Raji (cell line): ENCODE results near the gene FGGY.

Experiments
- POLR2A ChIP-seq: IDR thresholded peaks from 2 replicates; pipeline ENCODE4 v1.6.1; 2011; ENCODE audit warnings: low read depth, low read length, control low read depth; ENCODE audit not compliant: insufficient read depth

FGGY gene

GRCh38 chr1:59322814-59323213 is 25.9 kb downstream of the FGGY start:
- no peak for TF ChIP-seq POLR2A

DNA sequence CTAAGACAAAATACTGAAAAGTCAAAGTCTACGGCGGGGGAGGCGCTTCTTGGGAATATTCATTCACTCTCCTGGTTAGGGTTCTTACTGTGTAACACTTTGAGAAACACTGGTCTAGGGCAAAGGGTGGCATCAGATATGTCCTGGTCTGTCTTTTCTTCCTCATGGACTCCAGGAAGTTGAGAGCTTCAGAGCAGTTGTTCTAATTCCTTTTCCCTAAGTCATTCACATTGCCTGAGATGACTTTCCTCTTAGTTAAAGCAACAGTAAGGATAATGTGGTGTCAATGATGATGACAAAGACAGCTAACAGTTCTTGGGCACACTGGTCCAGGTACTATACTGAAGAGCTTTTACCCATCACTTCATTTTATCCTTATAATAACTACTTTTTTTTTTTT is 27.0 kb downstream of the FGGY start:
- TF ChIP-seq POLR2A: no peak

GRCh38 chr1:59328353-59328752 is 31.5 kb downstream of the FGGY start:
- TF ChIP-seq POLR2A: no peak

DNA sequence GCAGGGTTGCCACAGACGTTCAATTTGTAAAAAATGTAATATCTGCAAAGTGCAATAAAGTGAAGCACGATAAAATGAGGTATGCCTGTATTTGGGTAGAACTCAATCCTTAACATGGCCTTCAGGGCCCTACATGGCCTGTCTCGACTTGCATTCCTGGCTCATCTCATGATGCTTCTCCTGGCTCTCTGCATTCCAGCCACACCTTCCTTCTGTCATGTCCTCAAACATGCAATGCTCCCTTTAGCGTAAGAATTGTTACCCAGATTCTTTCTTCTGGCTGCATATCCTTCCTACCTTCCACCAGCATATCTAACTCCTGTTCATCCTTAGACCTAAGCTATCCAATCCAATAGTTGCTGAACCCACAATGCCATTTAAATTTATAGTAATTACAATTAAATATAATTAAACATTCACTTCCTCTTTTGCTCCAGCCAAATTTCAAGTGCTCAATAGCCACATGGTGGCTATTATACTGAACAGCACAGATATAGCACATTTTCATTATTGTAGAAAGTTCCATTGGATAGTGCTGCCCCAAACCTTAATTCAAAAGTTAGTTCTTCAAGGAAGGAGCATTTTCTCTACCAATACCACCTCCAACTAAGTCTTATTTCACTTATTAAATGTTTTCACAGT is 32.6 kb downstream of the FGGY start:
- no peak for TF ChIP-seq POLR2A

GRCh38 chr1:59331686-59332620 is 35.1 kb downstream of the FGGY start:
- TF ChIP-seq POLR2A: no peak

DNA sequence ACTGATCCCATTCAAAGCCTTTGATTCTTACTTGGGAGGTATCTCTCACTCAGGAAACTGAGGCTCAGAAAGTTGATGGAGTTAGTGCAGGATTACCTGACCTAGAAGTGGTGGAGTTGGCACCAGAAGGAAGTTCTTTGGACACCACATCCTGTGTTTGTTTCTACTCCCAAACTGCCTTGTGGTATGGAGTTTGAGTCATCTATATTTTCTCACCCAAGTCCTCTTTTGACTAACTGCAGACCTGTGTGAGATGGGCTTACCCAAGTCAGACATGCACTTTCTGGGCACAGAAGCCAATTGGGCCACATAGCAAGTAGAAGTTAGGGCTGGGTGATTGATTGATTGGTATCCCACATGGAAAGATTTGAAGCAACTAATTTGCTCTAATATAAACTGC is 36.1 kb downstream of the FGGY start:
- TF ChIP-seq POLR2A: no peak

- no peak for TF ChIP-seq POLR2A
Observed at GRCh38 chr1:59333626-59334277, 36.9 kb downstream of the FGGY start.

- TF ChIP-seq POLR2A: no peak
Observed at GRCh38 chr1:59340411-59341307, 43.8 kb downstream of the FGGY start.

- TF ChIP-seq POLR2A: no peak
Observed at GRCh38 chr1:59342801-59343575, 46.1 kb downstream of the FGGY start.

GRCh38 chr1:59343576-59343840 is 46.6 kb downstream of the FGGY start:
- no peak for TF ChIP-seq POLR2A

DNA sequence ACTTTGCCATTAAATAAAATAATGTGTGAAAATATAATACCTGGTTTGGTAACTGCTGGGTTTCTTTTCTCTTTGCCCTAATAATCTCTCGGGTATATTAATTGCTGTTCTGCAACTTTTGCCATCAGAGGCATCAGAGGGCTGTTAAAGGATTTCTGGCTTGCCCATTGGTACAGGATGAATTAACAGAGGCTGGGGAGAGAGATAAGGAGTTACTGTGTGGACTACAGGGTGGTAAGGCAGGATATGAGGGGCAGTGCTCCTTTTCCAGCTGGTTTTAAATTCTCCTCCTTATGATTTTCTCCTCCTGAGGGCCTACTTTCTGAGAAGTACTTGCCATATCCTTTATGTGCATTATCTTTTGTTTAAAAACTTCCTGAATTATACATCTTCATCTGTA is 48.3 kb downstream of the FGGY start:
- no peak for TF ChIP-seq POLR2A

- TF ChIP-seq POLR2A: no peak
Observed at GRCh38 chr1:59346429-59346828, 49.5 kb downstream of the FGGY start.

- TF ChIP-seq POLR2A: no peak
Observed at GRCh38 chr1:59349101-59349500, 52.2 kb downstream of the FGGY start.

DNA sequence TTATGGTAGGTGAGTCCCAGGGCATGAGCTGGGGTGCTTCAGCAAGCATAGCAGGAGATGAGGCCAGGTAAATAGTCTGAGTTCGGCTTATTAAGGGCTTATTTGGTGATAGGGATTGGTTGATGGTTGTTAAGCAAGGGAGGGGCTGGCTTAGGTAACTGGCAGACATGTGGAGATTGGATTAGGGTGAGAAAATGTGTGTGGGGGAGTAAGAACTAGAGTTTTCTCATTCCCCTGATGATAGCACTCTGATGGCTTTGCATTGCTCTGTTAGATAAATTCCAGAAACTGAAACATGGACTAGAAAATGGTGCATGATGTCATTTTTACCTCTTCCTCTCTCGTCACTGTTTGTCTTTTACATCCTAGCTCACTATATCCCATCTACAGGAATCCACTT is 53.6 kb downstream of the FGGY start:
- TF ChIP-seq POLR2A: no peak

GRCh38 chr1:59352065-59352464 is 55.2 kb downstream of the FGGY start:
- TF ChIP-seq POLR2A: no peak

GRCh38 chr1:59353453-59353852 is 56.6 kb downstream of the FGGY start:
- no peak for TF ChIP-seq POLR2A
